Testis (tissue), 3 donors: ENCODE measurements around the gene UNC13B. TPM values are rescaled to one million over a fixed set of nuclear protein-coding genes. Genes with fewer than 3 reads are reported as not detected.

Experiments
- DNase-seq: peaks from one replicate; pipeline ENCODE4 v3.0.0-alpha.2; 2019
- H3K27ac ChIP-seq, 2 donors: fragments of 200-600 bp; sonication (generic); one replicate each; pipeline ENCODE4 v1.5.1; 2019
- H3K27me3 ChIP-seq: fragments of 200-600 bp; sonication (generic); one replicate; pipeline ENCODE4 v1.5.1; 2019
- H3K36me3 ChIP-seq: fragments of 200-600 bp; sonication (generic); one replicate; pipeline ENCODE4 v1.5.1; 2017; ENCODE audit warnings: low read depth; ENCODE audit errors: missing control alignments
- H3K4me1 ChIP-seq: fragments of 200-600 bp; sonication (generic); one replicate; pipeline ENCODE4 v1.5.1; 2019
- H3K4me3 ChIP-seq, 2 donors: fragments of 200-600 bp; sonication (generic); one replicate each; pipeline ENCODE4 v1.5.1; 2017 to 2019
- H3K9me3 ChIP-seq: fragments of 200-600 bp; sonication (generic); one replicate; pipeline ENCODE4 v1.5.1; 2017
- CTCF ChIP-seq, 3 experiments: fragments of 450-650 bp in 2 of 3; fragments of 200-600 bp in 1 of 3; sonication (generic) in 1 of 3; IDR thresholded peaks; one replicate each; pipeline ENCODE4 v1.5.1; 2016 to 2019; ENCODE audit warnings: antibody characterized with exemption in 3 of 3, mild to moderate bottlenecking in 2 of 3, moderate library complexity in 1 of 3
- POLR2A ChIP-seq: fragments of 450-650 bp; IDR thresholded peaks from one replicate; pipeline ENCODE4 v1.6.1; 2017; ENCODE audit warnings: antibody characterized with exemption, mild to moderate bottlenecking, moderate library complexity
- WGBS, 2 donors: methylation state at CpG; one replicate each; pipeline ENCODE4 v1.1.5; 2018; 5-methylcytosine and 5-hydroxymethylcytosine counted together
- intact Hi-C: fragments of 100-400 bp; cut with DNase I; formaldehyde crosslinking; loops from one replicate; pipeline ENCODE4 v1.15.1; 2023; ENCODE audit warnings: low total_unique reads
- polyA plus RNA-seq: library from polyadenylated mRNA; stranded (reverse); fragments of 350-450 nt; fragmentation: Illumina TruSeq; extraction: RNeasy Lipid Tissue Mini Kit (QIAGEN cat#74804); gene quantifications from one replicate; pipeline ENCODE4 v1.2.3, GENCODE V29; 2014; ENCODE audit warnings: low read depth, low replicate concordance; ENCODE audit not compliant: insufficient read depth
- total RNA-seq, 2 donors: library from RNA; depleted of rRNA; stranded (reverse); fragments of >200 nt; gene quantifications; one replicate each; pipeline ENCODE4 v1.2.3, GENCODE V29; 2016

UNC13B gene
- total and polyA plus RNA-seq, 3 donors from 2014 or later: 37.0 to 51.0 (median 40.2) TPM

GRCh38 chr9:35260186-35260585 is 98.4 kb downstream of the UNC13B start:
- intact Hi-C loops: loop anchor here (5.0 kb wide), 1 partner anchor 138 kb away; no protein-coding TSS in a partner anchor
- Histone ChIP-seq H3K27me3 (no peaks in the 10 kb centered on the region), H3K27ac (no peak overlapping the region), H3K36me3 (no peaks in the 10 kb centered on the region), H3K9me3 (no peaks in the 10 kb centered on the region), H3K4me1 (no peaks in the 10 kb centered on the region), H3K4me3 (no peak overlapping the region)
- no peak for DNase-seq
- 76 to 90% methylated on average over 1 of the region's 1 CpG for WGBS, 2 donors
- TF ChIP-seq POLR2A: no peak
- no peak for TF ChIP-seq CTCF (IDR thresholded peaks at IDR 0.05)

GRCh38 chr9:35262064-35262463 is 100.3 kb downstream of the UNC13B start:
- TF ChIP-seq CTCF (IDR thresholded peaks at IDR 0.05): no peak
- TF ChIP-seq POLR2A: no peak
- Histone ChIP-seq H3K4me1 (no peaks in the 10 kb centered on the region), H3K9me3 (no peaks in the 10 kb centered on the region), H3K4me3 (no peak overlapping the region), H3K36me3 (no peaks in the 10 kb centered on the region), H3K27me3 (no peaks in the 10 kb centered on the region), H3K27ac (no peak overlapping the region)
- 93 to 99% methylated on average over 2 of the region's 2 CpGs for WGBS, 2 donors
- intact Hi-C loops: loop anchor here (5.0 kb wide), 1 partner anchor 140 kb away; no protein-coding TSS in a partner anchor
- no peak for DNase-seq

- H3K4me1 ChIP-seq: no peaks in the 10 kb centered on the region
- TF ChIP-seq POLR2A (no peak), CTCF (IDR thresholded peaks at IDR 0.05) (no peak)
- H3K9me3 ChIP-seq: no peaks in the 10 kb centered on the region
- H3K27me3 ChIP-seq: no peaks in the 10 kb centered on the region
- H3K36me3 ChIP-seq: no peaks in the 10 kb centered on the region
- no peak overlapping the region for H3K4me3 ChIP-seq
- no peak overlapping the region for H3K27ac ChIP-seq
- intact Hi-C loops: no loop called here
- DNase-seq: no peak
These were observed 105.9 kb downstream of the UNC13B start for GRCh38 chr9:35267710-35268109.

GRCh38 chr9:35269919-35270318 is 108.1 kb downstream of the UNC13B start:
- H3K4me3 ChIP-seq: no peak overlapping the region
- H3K36me3 ChIP-seq: no peaks in the 10 kb centered on the region
- DNase-seq: no peak
- H3K4me1 ChIP-seq: no peaks in the 10 kb centered on the region
- peak overlapping the region in 1 of 2 donors; percentile 37 for H3K27ac ChIP-seq
- TF ChIP-seq POLR2A: no peak
- no peak for TF ChIP-seq CTCF (IDR thresholded peaks at IDR 0.05)
- 21 to 52% methylated on average over 1 of the region's 1 CpG for WGBS, 2 donors
- H3K27me3 ChIP-seq: no peaks in the 10 kb centered on the region
- intact Hi-C loops: no loop called here
- no peaks in the 10 kb centered on the region for H3K9me3 ChIP-seq

- 38 to 39% methylated on average over 2 of the region's 2 CpGs for WGBS, 2 donors
- intact Hi-C loops: no loop called here
These were observed 109.8 kb downstream of the UNC13B start for GRCh38 chr9:35271637-35272036.

More at GRCh38 chr9:35271637-35272036, 109.8 kb downstream of the UNC13B start:
- TF ChIP-seq CTCF (IDR thresholded peaks at IDR 0.05) (no peak), POLR2A (no peak)
- Histone ChIP-seq H3K4me3 (no peak overlapping the region), H3K27ac (no peak overlapping the region), H3K27me3 (no peaks in the 10 kb centered on the region), H3K4me1 (no peaks in the 10 kb centered on the region), H3K36me3 (no peaks in the 10 kb centered on the region), H3K9me3 (no peaks in the 10 kb centered on the region)
- no peak for DNase-seq
